ENCODE measurements around the gene CDH13.

DNA sequence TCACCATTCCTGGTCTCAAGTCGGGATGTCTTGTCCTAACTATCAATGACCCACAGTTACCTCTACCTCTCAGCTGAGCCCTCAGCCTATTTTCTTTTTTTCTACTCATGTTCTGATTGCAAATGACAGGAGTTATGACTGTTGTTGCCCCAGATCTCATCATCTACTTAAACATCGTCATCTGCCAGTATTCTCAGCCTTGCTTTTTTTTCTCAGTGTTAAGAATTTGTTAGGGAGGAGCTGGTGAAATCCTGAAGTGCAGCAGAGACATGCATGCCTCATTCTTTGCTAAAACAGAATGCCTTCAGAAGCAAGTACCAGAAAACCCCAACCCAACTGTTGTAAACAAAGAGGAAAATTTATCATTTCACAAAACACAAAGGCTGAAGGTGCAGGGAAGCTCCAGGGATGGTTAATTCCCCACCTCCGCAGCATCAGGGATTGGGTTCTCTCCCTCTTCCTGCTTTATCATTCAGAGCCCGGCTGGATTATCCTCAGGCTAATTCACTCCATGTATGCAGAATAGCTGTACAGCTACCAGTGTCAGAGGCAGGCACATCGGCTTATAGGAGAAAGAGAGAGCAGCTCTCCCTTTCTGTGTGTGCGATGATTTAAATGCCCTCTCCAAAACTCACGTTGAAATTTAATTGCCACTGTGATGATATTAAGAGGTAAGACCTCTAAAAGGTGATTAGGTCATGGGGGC, 640.2 kb downstream of the CDH13 start:
- TF ChIP-seq, protein P1, sequence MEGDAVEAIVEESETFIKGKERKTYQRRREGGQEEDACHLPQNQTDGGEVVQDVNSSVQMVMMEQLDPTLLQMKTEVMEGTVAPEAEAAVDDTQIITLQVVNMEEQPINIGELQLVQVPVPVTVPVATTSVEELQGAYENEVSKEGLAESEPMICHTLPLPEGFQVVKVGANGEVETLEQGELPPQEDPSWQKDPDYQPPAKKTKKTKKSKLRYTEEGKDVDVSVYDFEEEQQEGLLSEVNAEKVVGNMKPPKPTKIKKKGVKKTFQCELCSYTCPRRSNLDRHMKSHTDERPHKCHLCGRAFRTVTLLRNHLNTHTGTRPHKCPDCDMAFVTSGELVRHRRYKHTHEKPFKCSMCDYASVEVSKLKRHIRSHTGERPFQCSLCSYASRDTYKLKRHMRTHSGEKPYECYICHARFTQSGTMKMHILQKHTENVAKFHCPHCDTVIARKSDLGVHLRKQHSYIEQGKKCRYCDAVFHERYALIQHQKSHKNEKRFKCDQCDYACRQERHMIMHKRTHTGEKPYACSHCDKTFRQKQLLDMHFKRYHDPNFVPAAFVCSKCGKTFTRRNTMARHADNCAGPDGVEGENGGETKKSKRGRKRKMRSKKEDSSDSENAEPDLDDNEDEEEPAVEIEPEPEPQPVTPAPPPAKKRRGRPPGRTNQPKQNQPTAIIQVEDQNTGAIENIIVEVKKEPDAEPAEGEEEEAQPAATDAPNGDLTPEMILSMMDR (IDR thresholded peaks at IDR 0.05) = no peak
- no peak for TF ChIP-seq POLR2A (IDR thresholded peaks at IDR 0.05)

Measured in thyroid gland (tissue), 4 donors.